ENCODE measurements around the gene HHIPL1. TPM values are rescaled to one million over a fixed set of nuclear protein-coding genes. Genes with fewer than 3 reads are reported as not detected.

HHIPL1 gene
- total RNA-seq, 1 donor from 2014 or later, result 0.05 TPM

- intact Hi-C loops (cut with micrococcal nuclease), result no loop called here
Measured at GRCh38 chr14:99707420-99707819, 62.5 kb downstream of the HHIPL1 start.

GRCh38 chr14:99707921-99708320 is 63.0 kb downstream of the HHIPL1 start:
- intact Hi-C loops (cut with micrococcal nuclease), result no loop called here

GRCh38 chr14:99708449-99708848 is 63.5 kb downstream of the HHIPL1 start:
- intact Hi-C loops (cut with micrococcal nuclease), result no loop called here

- intact Hi-C loops (cut with micrococcal nuclease), result no loop called here
Measured at GRCh38 chr14:99713972-99714371, 69.0 kb downstream of the HHIPL1 start.

GRCh38 chr14:99715266-99716000 is 70.5 kb downstream of the HHIPL1 start:
- intact Hi-C loops (cut with micrococcal nuclease), result no loop called here

- intact Hi-C loops (cut with micrococcal nuclease), result no loop called here
Measured at GRCh38 chr14:99716091-99716849, 71.3 kb downstream of the HHIPL1 start.

- intact Hi-C loops (cut with micrococcal nuclease), result no loop called here
Measured at GRCh38 chr14:99716850-99717681, 72.1 kb downstream of the HHIPL1 start.

GRCh38 chr14:99717682-99718013 is 72.7 kb downstream of the HHIPL1 start:
- intact Hi-C loops (cut with micrococcal nuclease), result no loop called here

- intact Hi-C loops (cut with micrococcal nuclease), result no loop called here
Measured at GRCh38 chr14:99718031-99718810, 73.3 kb downstream of the HHIPL1 start.

- intact Hi-C loops (cut with micrococcal nuclease), result no loop called here
Measured at GRCh38 chr14:99718811-99719192, 73.9 kb downstream of the HHIPL1 start.

- intact Hi-C loops (cut with micrococcal nuclease), result no loop called here
Measured at GRCh38 chr14:99720941-99721791, 76.2 kb downstream of the HHIPL1 start.

- intact Hi-C loops (cut with micrococcal nuclease), result no loop called here
Measured at GRCh38 chr14:99721792-99722516, 77.0 kb downstream of the HHIPL1 start.

GRCh38 chr14:99722741-99723140 is 77.8 kb downstream of the HHIPL1 start:
- intact Hi-C loops (cut with micrococcal nuclease), result no loop called here

- intact Hi-C loops (cut with micrococcal nuclease), result no loop called here
Measured at GRCh38 chr14:99724196-99724891, 79.4 kb downstream of the HHIPL1 start.

- intact Hi-C loops (cut with micrococcal nuclease), result no loop called here
Measured at GRCh38 chr14:99724939-99725773, 80.2 kb downstream of the HHIPL1 start.

- intact Hi-C loops (cut with micrococcal nuclease), result no loop called here
Measured at GRCh38 chr14:99725774-99726537, 81.0 kb downstream of the HHIPL1 start.

- intact Hi-C loops (cut with micrococcal nuclease), result no loop called here
Measured at GRCh38 chr14:99726538-99727095, 81.7 kb downstream of the HHIPL1 start.

Data from T-helper 1 cell treated with Interleukin-12 subunit alpha and Interleukin-12 subunit beta and Interleukin-4 antibody, amounts not matched to agents 30 ng/mL and 1 ng/mL, for 36 hours (primary cell).